RWPE2 (cell line): ENCODE measurements around the gene NKD2.

Source experiments
- ATAC-seq: fragments of 200-7000 bp; cut with Tn5 transposase; 3 replicates; pipeline ENCODE4 v1.9.1; 2021; ENCODE audit warnings: low read depth
- DNase-seq: peaks from one replicate; pipeline ENCODE4 v3.0.0-alpha.2; 2020; ENCODE audit warnings: low spot score
- H3K27ac ChIP-seq: fragments of 450-650 bp; 2 replicates; pipeline ENCODE4 v1.5.1; 2017; ENCODE audit warnings: mild to moderate bottlenecking; ENCODE audit not compliant: poor library complexity, severe bottlenecking
- H3K27me3 ChIP-seq: fragments of 250-450 bp; sonication (Bioruptor Pico); 2 replicates; pipeline ENCODE4 v1.5.1; 2021; ENCODE audit warnings: mild to moderate bottlenecking, moderate library complexity; ENCODE audit not compliant: insufficient read depth, poor library complexity, severe bottlenecking
- H3K36me3 ChIP-seq: fragments of 250-450 bp; sonication (Bioruptor Pico); 2 replicates; pipeline ENCODE4 v1.5.1; 2020; ENCODE audit warnings: low read depth, mild to moderate bottlenecking, moderate library complexity
- H3K4me1 ChIP-seq: fragments of 250-450 bp; sonication (Bioruptor Pico); 2 replicates; pipeline ENCODE4 v1.5.1; 2021; ENCODE audit warnings: mild to moderate bottlenecking, moderate library complexity; ENCODE audit not compliant: insufficient read depth, poor library complexity, severe bottlenecking
- H3K4me3 ChIP-seq: fragments of 250-450 bp; sonication (Bioruptor Pico); 2 replicates; pipeline ENCODE4 v1.5.1; 2021; ENCODE audit warnings: mild to moderate bottlenecking, moderate library complexity; ENCODE audit not compliant: severe bottlenecking
- H3K9me3 ChIP-seq: fragments of 250-450 bp; sonication (Bioruptor Pico); 2 replicates; pipeline ENCODE4 v1.5.1; 2021; ENCODE audit warnings: mild to moderate bottlenecking, moderate library complexity; ENCODE audit not compliant: severe bottlenecking
- TF ChIP-seq, protein P1 (sequence below): fragments of 450-650 bp; IDR thresholded peaks from one replicate; pipeline ENCODE4 v1.5.1; 2017; ENCODE audit warnings: mild to moderate bottlenecking, moderate library complexity; ENCODE audit not compliant: poor library complexity, severe bottlenecking

The NKD2 gene

GRCh38 chr5:1036504-1037122 is 28.0 kb downstream of the NKD2 start:
- H3K9me3 ChIP-seq, result no peaks in the 10 kb centered on the region
- no peaks in the 10 kb centered on the region for H3K4me1 ChIP-seq
- no peaks in the 10 kb centered on the region for H3K36me3 ChIP-seq
- TF ChIP-seq, protein P1, sequence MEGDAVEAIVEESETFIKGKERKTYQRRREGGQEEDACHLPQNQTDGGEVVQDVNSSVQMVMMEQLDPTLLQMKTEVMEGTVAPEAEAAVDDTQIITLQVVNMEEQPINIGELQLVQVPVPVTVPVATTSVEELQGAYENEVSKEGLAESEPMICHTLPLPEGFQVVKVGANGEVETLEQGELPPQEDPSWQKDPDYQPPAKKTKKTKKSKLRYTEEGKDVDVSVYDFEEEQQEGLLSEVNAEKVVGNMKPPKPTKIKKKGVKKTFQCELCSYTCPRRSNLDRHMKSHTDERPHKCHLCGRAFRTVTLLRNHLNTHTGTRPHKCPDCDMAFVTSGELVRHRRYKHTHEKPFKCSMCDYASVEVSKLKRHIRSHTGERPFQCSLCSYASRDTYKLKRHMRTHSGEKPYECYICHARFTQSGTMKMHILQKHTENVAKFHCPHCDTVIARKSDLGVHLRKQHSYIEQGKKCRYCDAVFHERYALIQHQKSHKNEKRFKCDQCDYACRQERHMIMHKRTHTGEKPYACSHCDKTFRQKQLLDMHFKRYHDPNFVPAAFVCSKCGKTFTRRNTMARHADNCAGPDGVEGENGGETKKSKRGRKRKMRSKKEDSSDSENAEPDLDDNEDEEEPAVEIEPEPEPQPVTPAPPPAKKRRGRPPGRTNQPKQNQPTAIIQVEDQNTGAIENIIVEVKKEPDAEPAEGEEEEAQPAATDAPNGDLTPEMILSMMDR, result no peak
- H3K27ac ChIP-seq, result no peak overlapping the region
- DNase-seq (no peak), ATAC-seq (no peak)
- H3K4me3 ChIP-seq, result no peak overlapping the region
- peaks cover 2% of the 10 kb centered on the region for H3K27me3 ChIP-seq

- DNase-seq (no peak), ATAC-seq (no peak)
- TF ChIP-seq, protein P1, result no peak
- H3K27me3 ChIP-seq, result no peaks in the 10 kb centered on the region
- H3K36me3 ChIP-seq, result no peaks in the 10 kb centered on the region
- no peak overlapping the region for H3K27ac ChIP-seq
- H3K4me3 ChIP-seq, result no peak overlapping the region
- H3K9me3 ChIP-seq, result no peaks in the 10 kb centered on the region
- no peaks in the 10 kb centered on the region for H3K4me1 ChIP-seq
Measured at GRCh38 chr5:1037123-1037670, 28.6 kb downstream of the NKD2 start.

DNA sequence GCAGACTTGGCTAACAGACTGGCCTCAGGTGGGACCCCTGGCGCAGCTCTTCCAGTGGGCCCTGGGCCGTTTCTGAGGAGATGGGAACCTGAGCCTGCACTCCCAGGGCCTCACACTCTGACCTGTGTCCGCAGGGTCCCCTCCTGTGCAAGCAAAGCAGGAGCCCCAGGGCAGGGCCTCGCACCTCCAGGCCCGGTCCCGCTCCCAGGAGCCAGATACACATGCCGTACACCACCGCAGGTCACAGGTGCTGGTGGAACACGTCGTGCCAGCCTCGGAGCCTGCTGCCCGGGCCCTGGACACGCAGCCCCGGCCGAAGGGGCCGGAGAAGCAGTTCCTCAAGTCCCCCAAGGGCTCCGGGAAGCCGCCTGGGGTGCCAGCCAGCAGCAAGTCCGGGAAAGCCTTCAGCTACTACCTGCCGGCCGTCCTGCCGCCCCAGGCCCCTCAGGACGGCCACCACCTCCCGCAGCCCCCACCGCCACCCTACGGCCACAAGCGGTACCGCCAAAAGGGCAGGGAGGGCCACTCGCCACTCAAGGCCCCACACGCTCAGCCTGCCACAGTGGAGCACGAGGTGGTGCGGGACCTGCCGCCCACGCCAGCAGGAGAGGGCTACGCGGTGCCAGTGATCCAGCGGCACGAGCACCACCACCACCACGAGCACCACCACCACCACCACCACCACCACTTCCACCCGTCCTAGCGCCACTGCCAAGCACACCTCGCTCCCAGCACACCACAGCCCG is 29.2 kb downstream of the NKD2 start:
- ATAC-seq (no peak), DNase-seq (no peak)
- H3K27ac ChIP-seq, result no peak overlapping the region
- H3K4me3 ChIP-seq, result no peak overlapping the region
- H3K9me3 ChIP-seq, result no peaks in the 10 kb centered on the region
- H3K4me1 ChIP-seq, result no peaks in the 10 kb centered on the region
- no peaks in the 10 kb centered on the region for H3K27me3 ChIP-seq
- no peaks in the 10 kb centered on the region for H3K36me3 ChIP-seq
- TF ChIP-seq, protein P1, result no peak

- H3K36me3 ChIP-seq, result no peaks in the 10 kb centered on the region
- H3K9me3 ChIP-seq, result no peaks in the 10 kb centered on the region
- ATAC-seq, result no peak
- DNase-seq, result no peak
- H3K4me3 ChIP-seq, result no peak overlapping the region
- H3K27ac ChIP-seq, result no peak overlapping the region
- H3K4me1 ChIP-seq, result no peaks in the 10 kb centered on the region
- no peaks in the 10 kb centered on the region for H3K27me3 ChIP-seq
- TF ChIP-seq, protein P1, result no peak
Measured at GRCh38 chr5:1038417-1039209, 30.0 kb downstream of the NKD2 start.
